Activated naive CD4-positive, alpha-beta T cell treated with anti-CD3 and anti-CD28 coated beads, Interleukin-2, amount 50 U/mL, for 24 hours (primary cell): ENCODE results near the gene UGP2.

Source experiments
- H3K27ac Mint-ChIP-seq: one replicate; pipeline ENCODE4 v1.8.0; 2021; ENCODE audit warnings: mild to moderate bottlenecking, mixed read lengths
- H3K27me3 Mint-ChIP-seq: one replicate; pipeline ENCODE4 v1.8.0; 2021; ENCODE audit warnings: mixed read lengths
- H3K36me3 Mint-ChIP-seq: one replicate; pipeline ENCODE4 v1.8.0; 2021; ENCODE audit warnings: mixed read lengths
- H3K4me1 Mint-ChIP-seq: one replicate; pipeline ENCODE4 v1.8.0; 2021; ENCODE audit warnings: mixed read lengths
- H3K4me3 Mint-ChIP-seq: one replicate; pipeline ENCODE4 v1.8.0; 2021; ENCODE audit warnings: mild to moderate bottlenecking, mixed read lengths
- H3K9me3 Mint-ChIP-seq: one replicate; pipeline ENCODE4 v1.8.0; 2021; ENCODE audit warnings: mixed read lengths

The UGP2 gene

GRCh38 chr2:63871864-63872263, 30.2 kb downstream of the UGP2 start:
- H3K4me1 Mint-ChIP-seq: peaks cover 63% of the 10 kb centered on the region
- peaks cover 25% of the 10 kb centered on the region for H3K36me3 Mint-ChIP-seq
- no peak overlapping the region for H3K4me3 Mint-ChIP-seq
- no peaks in the 10 kb centered on the region for H3K27me3 Mint-ChIP-seq
- no peak overlapping the region for H3K27ac Mint-ChIP-seq
- peaks cover 5% of the 10 kb centered on the region for H3K9me3 Mint-ChIP-seq

- peaks cover 5% of the 10 kb centered on the region for H3K9me3 Mint-ChIP-seq
- no peaks in the 10 kb centered on the region for H3K27me3 Mint-ChIP-seq
- no peak overlapping the region for H3K27ac Mint-ChIP-seq
- H3K4me3 Mint-ChIP-seq: no peak overlapping the region
- peaks cover 65% of the 10 kb centered on the region for H3K4me1 Mint-ChIP-seq
- peaks cover 30% of the 10 kb centered on the region for H3K36me3 Mint-ChIP-seq
Observed at GRCh38 chr2:63872571-63873328, 31.1 kb downstream of the UGP2 start.

GRCh38 chr2:63874204-63875130, 32.8 kb downstream of the UGP2 start:
- Mint-ChIP-seq H3K27ac (peak overlapping the region; percentile 36), H3K36me3 (peaks cover 28% of the 10 kb centered on the region), H3K27me3 (no peaks in the 10 kb centered on the region)

GRCh38 chr2:63875131-63875527, 33.4 kb downstream of the UGP2 start:
- H3K27ac Mint-ChIP-seq: no peak overlapping the region
- H3K27me3 Mint-ChIP-seq: no peaks in the 10 kb centered on the region
- peaks cover 5% of the 10 kb centered on the region for H3K9me3 Mint-ChIP-seq
- H3K4me3 Mint-ChIP-seq: no peak overlapping the region
- peaks cover 59% of the 10 kb centered on the region for H3K4me1 Mint-ChIP-seq
- peaks cover 28% of the 10 kb centered on the region for H3K36me3 Mint-ChIP-seq

More at GRCh38 chr2:63874204-63875130, 32.8 kb downstream of the UGP2 start:
- Mint-ChIP-seq H3K4me1 (peaks cover 59% of the 10 kb centered on the region), H3K4me3 (no peak overlapping the region), H3K9me3 (peaks cover 5% of the 10 kb centered on the region)

GRCh38 chr2:63875559-63876245, 34.0 kb downstream of the UGP2 start:
- peaks cover 61% of the 10 kb centered on the region for H3K4me1 Mint-ChIP-seq
- H3K27ac Mint-ChIP-seq: peak overlapping the region; percentile 43
- no peak overlapping the region for H3K4me3 Mint-ChIP-seq
- peaks cover 5% of the 10 kb centered on the region for H3K9me3 Mint-ChIP-seq
- peaks cover 26% of the 10 kb centered on the region for H3K36me3 Mint-ChIP-seq
- no peaks in the 10 kb centered on the region for H3K27me3 Mint-ChIP-seq

- H3K9me3 Mint-ChIP-seq: peaks cover 5% of the 10 kb centered on the region
- H3K36me3 Mint-ChIP-seq: peaks cover 28% of the 10 kb centered on the region
- H3K27ac Mint-ChIP-seq: peak overlapping the region; percentile 43
- no peaks in the 10 kb centered on the region for H3K27me3 Mint-ChIP-seq
- no peak overlapping the region for H3K4me3 Mint-ChIP-seq
- H3K4me1 Mint-ChIP-seq: peaks cover 66% of the 10 kb centered on the region
Observed at GRCh38 chr2:63876311-63876710, 34.6 kb downstream of the UGP2 start.

GRCh38 chr2:63878486-63878885, 36.8 kb downstream of the UGP2 start:
- Mint-ChIP-seq H3K36me3 (peaks cover 21% of the 10 kb centered on the region), H3K9me3 (peaks cover 2% of the 10 kb centered on the region), H3K4me3 (no peak overlapping the region), H3K27ac (no peak overlapping the region), H3K4me1 (peaks cover 69% of the 10 kb centered on the region), H3K27me3 (no peaks in the 10 kb centered on the region)

GRCh38 chr2:63879876-63880433, 38.3 kb downstream of the UGP2 start:
- Mint-ChIP-seq H3K36me3 (peaks cover 11% of the 10 kb centered on the region), H3K27me3 (no peaks in the 10 kb centered on the region), H3K27ac (no peak overlapping the region), H3K4me3 (no peak overlapping the region), H3K9me3 (no peaks in the 10 kb centered on the region), H3K4me1 (peaks cover 60% of the 10 kb centered on the region)

- no peaks in the 10 kb centered on the region for H3K27me3 Mint-ChIP-seq
- H3K36me3 Mint-ChIP-seq: peaks cover 10% of the 10 kb centered on the region
- peaks cover 53% of the 10 kb centered on the region for H3K4me1 Mint-ChIP-seq
- H3K27ac Mint-ChIP-seq: peak overlapping the region; percentile 48
- no peak overlapping the region for H3K4me3 Mint-ChIP-seq
- no peaks in the 10 kb centered on the region for H3K9me3 Mint-ChIP-seq
Observed at GRCh38 chr2:63880625-63881024, 38.9 kb downstream of the UGP2 start.

GRCh38 chr2:63881205-63881604, 39.5 kb downstream of the UGP2 start:
- Mint-ChIP-seq H3K9me3 (no peaks in the 10 kb centered on the region), H3K4me3 (no peak overlapping the region), H3K27ac (peak overlapping the region; percentile 81), H3K4me1 (peaks cover 47% of the 10 kb centered on the region), H3K36me3 (peaks cover 10% of the 10 kb centered on the region), H3K27me3 (no peaks in the 10 kb centered on the region)

GRCh38 chr2:63882395-63883105, 40.9 kb downstream of the UGP2 start:
- Mint-ChIP-seq H3K27me3 (no peaks in the 10 kb centered on the region), H3K4me1 (peaks cover 37% of the 10 kb centered on the region), H3K4me3 (no peak overlapping the region), H3K36me3 (peaks cover 2% of the 10 kb centered on the region), H3K27ac (peak overlapping the region; percentile 30), H3K9me3 (no peaks in the 10 kb centered on the region)

- Mint-ChIP-seq H3K27me3 (no peaks in the 10 kb centered on the region), H3K9me3 (no peaks in the 10 kb centered on the region), H3K4me1 (peaks cover 34% of the 10 kb centered on the region), H3K36me3 (peaks cover 5% of the 10 kb centered on the region), H3K4me3 (no peak overlapping the region), H3K27ac (no peak overlapping the region)
Observed at GRCh38 chr2:63886445-63886844, 44.7 kb downstream of the UGP2 start.

GRCh38 chr2:63888053-63888452, 46.4 kb downstream of the UGP2 start:
- no peaks in the 10 kb centered on the region for H3K9me3 Mint-ChIP-seq
- no peak overlapping the region for H3K4me3 Mint-ChIP-seq
- peaks cover 5% of the 10 kb centered on the region for H3K36me3 Mint-ChIP-seq
- H3K4me1 Mint-ChIP-seq: peaks cover 18% of the 10 kb centered on the region
- H3K27me3 Mint-ChIP-seq: no peaks in the 10 kb centered on the region
- H3K27ac Mint-ChIP-seq: no peak overlapping the region

- Mint-ChIP-seq H3K36me3 (peaks cover 5% of the 10 kb centered on the region), H3K9me3 (no peaks in the 10 kb centered on the region), H3K4me3 (no peak overlapping the region), H3K27ac (peak overlapping the region; percentile 69), H3K4me1 (peaks cover 17% of the 10 kb centered on the region), H3K27me3 (no peaks in the 10 kb centered on the region)
Observed at GRCh38 chr2:63888490-63889402, 47.0 kb downstream of the UGP2 start.
